NCI-H446 treated with DMSO at 0.1 percent for 48 hours (cell line): ENCODE results near the gene LRP10.
"Not testable (repeated sequence)": the region's sequence is repeated elsewhere in the genome, so short reads cannot be mapped to it uniquely, and the experiment has no call there.

ENCODE experiments used
- DNase-seq: peaks from one replicate; lab custom pipeline; 2025; lab: John Stamatoyannopoulos, UW

LRP10 gene, protein sequence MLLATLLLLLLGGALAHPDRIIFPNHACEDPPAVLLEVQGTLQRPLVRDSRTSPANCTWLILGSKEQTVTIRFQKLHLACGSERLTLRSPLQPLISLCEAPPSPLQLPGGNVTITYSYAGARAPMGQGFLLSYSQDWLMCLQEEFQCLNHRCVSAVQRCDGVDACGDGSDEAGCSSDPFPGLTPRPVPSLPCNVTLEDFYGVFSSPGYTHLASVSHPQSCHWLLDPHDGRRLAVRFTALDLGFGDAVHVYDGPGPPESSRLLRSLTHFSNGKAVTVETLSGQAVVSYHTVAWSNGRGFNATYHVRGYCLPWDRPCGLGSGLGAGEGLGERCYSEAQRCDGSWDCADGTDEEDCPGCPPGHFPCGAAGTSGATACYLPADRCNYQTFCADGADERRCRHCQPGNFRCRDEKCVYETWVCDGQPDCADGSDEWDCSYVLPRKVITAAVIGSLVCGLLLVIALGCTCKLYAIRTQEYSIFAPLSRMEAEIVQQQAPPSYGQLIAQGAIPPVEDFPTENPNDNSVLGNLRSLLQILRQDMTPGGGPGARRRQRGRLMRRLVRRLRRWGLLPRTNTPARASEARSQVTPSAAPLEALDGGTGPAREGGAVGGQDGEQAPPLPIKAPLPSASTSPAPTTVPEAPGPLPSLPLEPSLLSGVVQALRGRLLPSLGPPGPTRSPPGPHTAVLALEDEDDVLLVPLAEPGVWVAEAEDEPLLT

GRCh38 chr14:22871224-22872032 lies at the start of gene LRP10:
LRP10 (plus strand) TSS chr14:22871740; CDS start chr14:22872304, 564 bp downstream.
- DNase-seq, result peak; percentile 57

DNA sequence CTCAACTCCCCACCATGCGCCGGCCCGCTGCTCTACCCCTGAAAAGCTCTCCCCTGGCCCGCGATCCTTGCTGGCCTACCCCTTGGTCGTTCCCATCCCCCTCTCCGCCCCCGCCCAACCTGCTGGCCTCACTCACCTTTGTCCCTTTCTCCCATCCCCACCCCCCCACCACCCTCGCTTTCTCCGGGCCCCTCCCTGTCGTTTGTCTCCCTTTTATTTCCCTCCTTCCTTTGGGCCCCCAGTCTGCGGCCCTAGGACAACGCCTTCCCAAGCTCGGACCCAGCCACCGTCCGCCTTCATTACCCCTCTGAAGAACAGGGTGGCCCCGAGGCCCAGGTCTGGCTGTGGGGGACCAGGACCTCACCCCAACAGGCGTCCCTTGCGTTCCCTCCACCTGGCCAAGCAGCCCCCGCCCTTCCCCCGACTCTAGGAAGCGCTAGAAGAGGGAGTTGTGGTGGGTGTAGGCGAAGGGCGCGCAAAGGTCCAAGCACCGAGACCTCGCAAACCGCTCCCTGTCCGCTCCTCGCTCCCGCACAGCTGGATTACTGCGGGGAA lies 49.4 kb upstream of the LRP10 start:
- no peak for DNase-seq

DNA sequence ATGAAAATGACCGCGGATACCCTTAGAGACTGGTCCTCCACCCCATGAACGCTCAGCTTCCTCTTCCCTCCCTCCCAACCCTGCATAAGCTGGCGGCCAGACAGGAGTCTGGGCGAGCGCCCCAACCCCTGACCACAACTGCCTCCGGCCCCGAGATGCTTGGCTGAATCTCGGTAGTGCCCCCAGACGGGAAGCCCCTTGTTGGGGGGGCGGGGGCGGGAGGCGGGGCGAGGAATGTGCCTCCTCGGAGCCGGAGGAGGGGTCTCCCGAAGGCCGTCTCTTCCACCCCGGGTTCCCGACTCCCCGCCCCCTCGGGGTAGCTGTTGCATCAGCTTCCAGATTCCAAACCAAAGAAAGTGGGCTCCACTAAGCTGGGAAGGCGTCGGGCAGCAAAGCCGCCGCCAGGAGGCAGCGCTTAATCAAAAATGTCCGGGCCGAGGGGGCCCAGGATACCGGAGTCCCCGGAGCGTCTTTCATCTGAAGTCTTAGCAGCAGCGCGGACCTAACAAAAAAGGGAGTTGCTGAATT lies 48.9 kb upstream of the LRP10 start:
- DNase-seq, result peak; percentile 31

DNA sequence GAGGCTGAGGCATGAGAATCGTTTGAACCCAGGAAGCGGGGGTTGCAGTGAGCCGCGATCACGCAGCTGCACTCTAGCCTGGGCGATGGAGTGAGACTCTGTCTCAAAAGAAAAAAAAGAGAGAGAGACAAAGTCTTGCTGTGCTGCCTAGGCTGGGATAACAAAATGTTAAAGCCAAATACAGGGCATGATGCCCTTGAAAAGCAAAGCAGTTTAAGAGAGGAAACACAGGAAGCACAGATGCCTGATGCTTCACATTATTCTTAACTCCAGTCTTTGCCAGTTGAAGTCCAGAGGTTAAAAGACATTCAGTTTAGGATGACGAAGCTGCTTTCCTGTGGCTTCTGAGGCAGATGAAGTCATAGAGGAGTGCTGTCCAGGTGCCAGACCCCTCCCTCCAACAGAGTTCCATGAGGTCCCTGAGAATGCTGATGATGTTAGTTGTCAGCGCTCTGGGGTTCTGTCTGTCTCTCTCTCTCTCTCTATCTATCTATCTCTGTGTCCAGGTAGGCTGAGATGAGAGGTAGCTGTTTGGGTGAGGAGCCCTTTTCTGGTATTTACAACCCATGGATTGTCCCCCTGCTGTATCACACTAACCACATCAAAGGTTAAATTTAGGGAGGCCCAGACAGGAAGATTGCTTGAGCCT lies 46.7 kb upstream of the LRP10 start:
- peak; percentile 26 for DNase-seq

- not testable (repeated sequence) for DNase-seq
Observed at GRCh38 chr14:22829076-22829660, 42.4 kb upstream of the LRP10 start.

DNA sequence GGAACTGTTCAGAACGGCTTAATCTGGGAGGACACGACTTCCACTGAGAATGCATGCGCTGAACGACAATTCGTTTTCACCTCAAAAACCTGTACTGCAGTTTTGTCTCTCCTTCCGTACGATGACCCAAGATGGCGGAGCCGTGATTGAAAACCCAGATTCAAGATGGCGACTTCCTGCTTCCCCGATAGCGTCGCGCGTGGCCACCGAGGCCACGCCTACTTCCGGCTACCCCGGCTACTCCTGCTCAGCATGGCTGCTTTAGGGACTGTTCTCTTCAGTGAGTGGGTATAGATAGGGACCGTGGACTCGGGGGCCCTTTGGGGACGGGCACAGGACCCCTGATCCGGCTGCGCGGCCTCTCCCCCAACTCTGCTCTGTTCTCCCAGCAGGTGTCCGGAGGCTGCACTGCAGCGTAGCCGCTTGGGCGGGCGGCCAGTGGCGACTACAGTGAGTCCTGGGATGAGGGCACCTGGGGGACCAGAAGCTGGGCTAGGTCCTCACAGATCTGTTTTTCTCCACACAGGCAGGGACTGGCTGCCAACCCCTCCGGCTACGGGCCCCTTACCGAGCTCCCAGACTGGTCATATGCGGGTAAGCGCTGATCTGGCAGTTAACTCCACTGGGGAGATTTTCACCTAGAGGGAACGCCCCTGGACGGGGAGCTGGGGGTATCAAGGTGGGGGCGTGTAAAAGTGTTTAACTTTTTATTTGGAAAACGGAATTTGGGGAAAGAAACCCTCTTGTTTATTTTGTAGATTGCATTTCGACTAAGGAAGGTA lies 41.7 kb upstream of the LRP10 start, which contains the start of gene MRPL52:
MRPL52 (plus strand) TSS at position 227 of the 782 bp plus-strand sequence; CDS start at position 253, 26 bp downstream.
- DNase-seq, result peak; percentile 89

DNA sequence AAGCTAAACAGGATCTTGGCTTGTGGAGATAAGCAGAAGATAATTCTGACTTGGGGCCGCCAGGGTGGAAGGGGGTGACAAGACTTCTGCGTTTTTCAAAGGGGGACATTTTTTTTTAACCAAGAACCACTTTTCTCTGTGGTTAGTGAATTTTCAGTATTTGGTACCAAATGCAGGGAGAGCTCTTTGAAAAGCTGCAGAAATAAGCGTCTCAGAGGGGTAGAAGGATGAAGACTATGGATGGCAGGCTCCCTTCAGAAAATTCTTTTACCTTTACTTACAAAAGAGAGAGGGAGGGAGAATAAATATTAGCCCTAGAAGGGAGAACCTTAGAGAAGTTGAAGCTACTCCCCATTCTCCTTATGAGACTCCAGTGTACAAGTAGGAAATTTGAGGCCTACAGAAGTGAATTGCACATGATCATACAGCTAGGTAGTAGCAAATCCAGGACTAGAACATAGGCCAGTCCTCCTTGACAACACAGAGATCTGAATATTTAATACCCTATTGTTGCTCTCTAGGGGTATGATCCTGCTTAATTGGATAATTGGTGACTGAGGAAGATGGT lies 41.0 kb upstream of the LRP10 start:
- DNase-seq, result no peak

GRCh38 chr14:22835505-22835904 lies 36.0 kb upstream of the LRP10 start:
- DNase-seq, result no peak

- no peak for DNase-seq
Observed at GRCh38 chr14:22836301-22837113, 35.0 kb upstream of the LRP10 start, which contains the start of gene MMP14. MMP14 (plus strand) TSS chr14:22836585; CDS start chr14:22836818, 233 bp downstream.

DNA sequence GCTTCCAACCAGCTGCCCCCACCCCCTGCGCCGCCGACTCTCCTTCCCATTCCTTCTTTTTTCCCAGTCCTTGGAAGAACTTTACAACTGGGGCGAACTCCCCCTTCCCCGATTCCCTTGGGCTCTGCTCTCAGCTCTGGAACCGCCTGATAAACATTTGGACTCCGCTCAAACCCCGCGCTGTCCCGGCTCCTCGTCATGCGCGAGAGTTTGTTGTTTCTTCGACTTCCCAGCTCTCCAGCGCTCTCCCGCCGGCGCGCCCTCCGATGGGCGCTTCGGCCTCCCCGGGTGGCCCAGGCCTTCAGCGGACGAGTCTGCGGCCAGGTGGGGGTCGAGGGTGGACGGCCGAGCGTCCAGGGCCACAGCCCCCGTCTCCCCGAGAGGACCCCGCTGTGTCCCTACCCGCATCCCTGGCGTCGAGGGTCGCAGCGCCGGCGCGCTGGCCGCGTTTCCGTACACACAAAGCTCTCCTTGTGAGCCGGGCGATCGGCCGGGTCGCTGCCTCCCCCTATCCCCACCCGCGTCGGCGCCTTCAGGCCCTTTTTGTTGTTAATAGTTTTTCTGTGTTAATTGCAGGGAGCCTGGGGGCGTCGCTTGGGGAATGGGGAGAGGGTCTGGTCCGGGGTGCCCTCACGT lies 34.3 kb upstream of the LRP10 start:
- no peak for DNase-seq

- DNase-seq, result no peak
Observed at GRCh38 chr14:22837750-22838538, 33.6 kb upstream of the LRP10 start.

- no peak for DNase-seq
Observed at GRCh38 chr14:22838631-22839041, 32.9 kb upstream of the LRP10 start.

GRCh38 chr14:22839159-22839779 lies 32.3 kb upstream of the LRP10 start:
- DNase-seq, result no peak

GRCh38 chr14:22841311-22841710 lies 30.2 kb upstream of the LRP10 start:
- no peak for DNase-seq

DNA sequence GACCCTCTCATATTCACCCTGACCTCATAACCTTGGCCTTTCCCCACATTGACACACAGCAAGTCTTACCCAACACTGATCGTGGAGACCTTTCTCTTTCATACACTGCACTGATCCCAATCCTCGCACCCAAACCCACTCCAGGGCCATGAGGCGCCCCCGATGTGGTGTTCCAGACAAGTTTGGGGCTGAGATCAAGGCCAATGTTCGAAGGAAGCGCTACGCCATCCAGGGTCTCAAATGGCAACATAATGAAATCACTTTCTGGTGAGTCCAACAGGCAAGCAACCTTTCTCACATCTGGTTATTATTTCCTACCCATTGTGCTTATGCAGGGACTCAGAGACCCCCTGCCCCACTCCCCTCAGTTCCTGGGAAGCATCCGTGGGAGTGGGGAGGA lies 29.8 kb upstream of the LRP10 start:
- DNase-seq, result no peak

DNA sequence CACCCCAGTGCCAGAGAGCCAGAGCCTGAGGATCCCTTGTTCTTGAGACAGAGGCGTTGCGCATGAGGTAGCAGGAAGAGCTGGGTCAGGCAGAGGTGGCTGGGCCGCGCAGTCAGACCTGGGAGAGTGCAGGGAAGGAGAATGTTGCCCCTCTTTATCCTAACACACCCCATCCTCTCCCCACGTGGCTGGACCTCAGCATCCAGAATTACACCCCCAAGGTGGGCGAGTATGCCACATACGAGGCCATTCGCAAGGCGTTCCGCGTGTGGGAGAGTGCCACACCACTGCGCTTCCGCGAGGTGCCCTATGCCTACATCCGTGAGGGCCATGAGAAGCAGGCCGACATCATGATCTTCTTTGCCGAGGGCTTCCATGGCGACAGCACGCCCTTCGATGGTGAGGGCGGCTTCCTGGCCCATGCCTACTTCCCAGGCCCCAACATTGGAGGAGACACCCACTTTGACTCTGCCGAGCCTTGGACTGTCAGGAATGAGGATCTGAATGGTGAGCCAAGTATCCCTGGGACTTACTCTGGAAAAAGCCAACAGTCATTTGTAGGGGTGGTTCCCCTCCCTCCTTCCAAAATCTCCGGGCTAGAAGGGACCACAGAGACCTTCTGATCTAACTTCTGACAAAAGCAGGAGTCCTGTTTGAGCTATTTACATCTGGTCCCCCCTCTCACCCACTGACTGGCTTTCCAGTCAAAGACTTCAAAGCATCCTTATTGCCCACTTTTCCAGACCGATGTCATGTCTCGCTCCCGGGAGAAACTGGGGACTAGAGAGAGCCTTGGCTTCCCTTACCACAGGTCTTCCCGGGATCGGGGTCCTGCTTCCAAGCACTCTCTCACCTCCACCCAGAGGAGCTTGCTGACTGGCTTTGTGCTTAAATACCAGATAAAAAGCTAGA lies 29.1 kb upstream of the LRP10 start:
- no peak for DNase-seq
